K562 (cell line): Measurements from ENCODE around the gene COQ8A. TPM values are rescaled to one million over a fixed set of nuclear protein-coding genes. Genes with fewer than 3 reads are reported as not detected.

Source experiments
- EP300 ChIP-seq: IDR thresholded peaks from 2 replicates; pipeline ENCODE4 v1.6.1; 2012; ENCODE audit warnings: low read length, improper control_type of control experiment
- NR2F6 ChIP-seq: fragments of 450-650 bp; formaldehyde crosslinking; IDR thresholded peaks from 2 replicates; pipeline ENCODE4 v1.4.0; 2020; ENCODE audit warnings: mild to moderate bottlenecking
- PPARD ChIP-seq: fragments of 250-450 bp; sonication (Bioruptor Pico); IDR thresholded peaks from 2 replicates; pipeline ENCODE4 v1.8.0; 2022; ENCODE audit warnings: inconsistent platforms, mild to moderate bottlenecking, moderate library complexity
- ZBTB9 ChIP-seq: fragments of 450-650 bp; formaldehyde crosslinking; IDR thresholded peaks from 2 replicates; pipeline ENCODE4 v1.4.0; 2020; ENCODE audit warnings: mild to moderate bottlenecking, moderate library complexity
- ZNF318 ChIP-seq, 2 experiments: fragments of 450-650 bp; IDR thresholded peaks; 2 replicates each; pipeline ENCODE4 v1.6.1; 2016; ENCODE audit warnings: mild to moderate bottlenecking in 2 of 2, borderline replicate concordance in 1 of 2, low read depth in 1 of 2, moderate library complexity in 1 of 2
- polyA plus RNA-seq, 8 experiments: library from polyadenylated mRNA; depleted of rRNA in 4 of 8; stranded (reverse) in 5 of 8; unstranded in 3 of 8; fragments of >200 nt; fragmentation: Nextera tagmentation in 2 of 8; fragmentation: Illumina TruSeq in 1 of 8; extraction: Ambion mirVana in 2 of 8; extraction: Trizol in 1 of 8; gene quantifications; 2 replicates each; pipeline versions ENCODE4 v1.2.1 to v1.2.3, GENCODE V29; 2011 to 2014; ENCODE audit warnings: inconsistent platforms in 1 of 8, missing spikeins in 1 of 8
- total RNA-seq, 7 experiments: library from RNA; depleted of rRNA in 6 of 7; stranded (reverse); fragments of >200 nt in 6 of 7; fragmentation: Illumina TruSeq in 2 of 7; extraction: Trizol in 2 of 7; gene quantifications; 2 replicates each; pipeline versions ENCODE4 v1.2.1 to v1.2.3, GENCODE V29; 2011 to 2021; ENCODE audit warnings: low replicate concordance in 1 of 7
- TF ChIP-seq, protein P1 (sequence below): sonication (generic); formaldehyde crosslinking; IDR thresholded peaks from 2 replicates; pipeline ENCODE4 v1.8.0; 2022; ENCODE audit warnings: mild to moderate bottlenecking, missing genetic modification reagents, borderline replicate concordance

The COQ8A gene
- total and polyA plus RNA-seq, 9 of the 15 experiments (the other 6 are each of a cell fraction or from before 2014, with no cell fraction given) = 2.6 to 54.3 (median 32.4) TPM

- no peak for TF ChIP-seq ZNF318 (IDR thresholded peaks at IDR 0.05; ENCODE audit: borderline replicate concordance in 1 of 2, low read depth in 1 of 2)
- TF ChIP-seq NR2F6 (CRISPR knock-in tag) = no peak
- no peak for TF ChIP-seq PPARD
- no peak for TF ChIP-seq EP300
- TF ChIP-seq ZBTB9 (CRISPR knock-in tag) = no peak
- TF ChIP-seq, protein P1, sequence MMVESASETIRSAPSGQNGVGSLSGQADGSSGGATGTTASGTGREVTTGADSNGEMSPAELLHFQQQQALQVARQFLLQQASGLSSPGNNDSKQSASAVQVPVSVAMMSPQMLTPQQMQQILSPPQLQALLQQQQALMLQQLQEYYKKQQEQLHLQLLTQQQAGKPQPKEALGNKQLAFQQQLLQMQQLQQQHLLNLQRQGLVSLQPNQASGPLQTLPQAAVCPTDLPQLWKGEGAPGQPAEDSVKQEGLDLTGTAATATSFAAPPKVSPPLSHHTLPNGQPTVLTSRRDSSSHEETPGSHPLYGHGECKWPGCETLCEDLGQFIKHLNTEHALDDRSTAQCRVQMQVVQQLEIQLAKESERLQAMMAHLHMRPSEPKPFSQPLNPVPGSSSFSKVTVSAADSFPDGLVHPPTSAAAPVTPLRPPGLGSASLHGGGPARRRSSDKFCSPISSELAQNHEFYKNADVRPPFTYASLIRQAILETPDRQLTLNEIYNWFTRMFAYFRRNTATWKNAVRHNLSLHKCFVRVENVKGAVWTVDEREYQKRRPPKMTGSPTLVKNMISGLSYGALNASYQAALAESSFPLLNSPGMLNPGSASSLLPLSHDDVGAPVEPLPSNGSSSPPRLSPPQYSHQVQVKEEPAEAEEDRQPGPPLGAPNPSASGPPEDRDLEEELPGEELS (CRISPR knock-in tag) = no peak
Measured at GRCh38 chr1:226893936-226894335, 46.2 kb upstream of the COQ8A start (continued).
